HG02884 (cell line): Measurements from ENCODE around the gene ZC3H12A.
"Not testable (repeated sequence)": the region's sequence is repeated elsewhere in the genome, so short reads cannot be mapped to it uniquely, and the experiment has no call there.

Source experiments
- ATAC-seq: cut with Tn5 transposase; IDR thresholded peaks from one replicate; pipeline ENCODE4 v1.9.1; 2021; ENCODE audit warnings: mild to moderate bottlenecking, moderate library complexity; ENCODE audit not compliant: unreplicated experiment

The ZC3H12A gene

DNA sequence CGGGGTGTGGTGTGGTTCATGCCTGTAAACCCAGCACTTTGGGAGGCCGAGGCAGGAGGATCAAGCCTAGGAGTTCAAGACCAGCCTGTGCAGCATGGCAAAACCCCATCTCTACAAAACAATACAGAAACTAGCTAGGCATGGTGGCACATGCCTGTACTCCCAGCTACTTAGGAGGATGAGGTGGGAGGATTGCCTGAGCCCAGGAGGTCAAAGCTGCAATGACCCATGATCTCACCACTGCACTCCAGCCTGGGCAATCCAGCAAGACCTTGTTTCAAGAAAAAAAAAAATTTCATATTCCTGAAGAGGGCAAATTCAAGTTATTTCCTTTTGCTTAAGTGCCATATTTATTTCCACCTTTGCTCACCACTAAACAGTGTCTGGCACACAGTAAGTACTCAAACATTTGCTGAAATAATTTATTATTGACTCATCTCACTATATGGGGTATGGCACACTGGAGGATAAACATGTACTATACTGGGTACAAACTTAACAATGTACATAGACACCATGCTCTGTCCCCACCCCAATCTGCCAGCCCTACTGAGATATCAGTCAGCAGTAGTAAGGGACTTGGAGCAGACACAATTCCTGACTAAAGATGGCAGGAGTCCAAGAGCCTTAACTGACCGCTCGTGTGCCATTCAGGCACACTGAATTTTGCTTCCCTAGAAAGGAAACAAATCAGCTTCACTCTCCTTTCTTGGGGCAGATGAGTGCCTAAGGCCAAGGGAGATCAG is 24.7 kb downstream of the ZC3H12A start:
- ATAC-seq: no peak

DNA sequence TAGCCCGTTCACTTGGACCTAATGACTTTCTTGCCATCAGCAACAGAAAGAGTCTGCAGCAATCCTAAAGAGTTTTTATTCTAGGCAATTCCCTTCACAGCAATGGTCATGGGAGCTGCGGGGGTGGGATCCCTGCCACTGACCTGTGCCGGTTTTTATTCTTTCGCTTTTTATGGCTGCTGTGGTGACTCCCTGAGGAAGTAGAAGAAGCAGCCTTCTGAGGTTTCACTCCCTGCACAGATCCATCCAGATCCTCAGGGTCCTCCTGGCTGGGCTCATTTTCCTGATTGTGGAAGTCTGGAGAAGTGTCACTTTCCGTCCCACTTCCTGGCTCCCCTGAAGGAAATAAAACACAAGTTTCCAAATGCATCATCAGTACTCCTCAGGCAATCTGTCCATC is 27.3 kb downstream of the ZC3H12A start:
- ATAC-seq: no peak

DNA sequence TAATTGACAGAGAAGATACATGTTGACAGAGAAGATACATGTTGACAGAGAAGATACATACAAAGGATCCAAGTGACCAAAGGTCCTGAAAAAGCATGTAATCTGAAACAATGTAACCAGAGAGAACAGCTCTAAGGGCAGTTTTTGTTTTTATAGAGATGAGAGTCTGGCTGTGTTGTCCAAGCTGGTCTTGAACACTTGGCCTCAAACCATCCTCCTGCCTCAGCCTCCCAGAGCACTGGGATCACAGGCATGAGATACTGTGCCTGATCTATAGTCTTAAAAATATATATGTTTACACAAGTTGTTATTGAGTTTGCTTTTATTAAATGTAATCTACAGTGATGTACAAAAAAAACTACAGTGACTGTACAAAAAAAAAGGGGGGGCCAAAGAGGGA is 27.7 kb downstream of the ZC3H12A start:
- no peak for ATAC-seq

DNA sequence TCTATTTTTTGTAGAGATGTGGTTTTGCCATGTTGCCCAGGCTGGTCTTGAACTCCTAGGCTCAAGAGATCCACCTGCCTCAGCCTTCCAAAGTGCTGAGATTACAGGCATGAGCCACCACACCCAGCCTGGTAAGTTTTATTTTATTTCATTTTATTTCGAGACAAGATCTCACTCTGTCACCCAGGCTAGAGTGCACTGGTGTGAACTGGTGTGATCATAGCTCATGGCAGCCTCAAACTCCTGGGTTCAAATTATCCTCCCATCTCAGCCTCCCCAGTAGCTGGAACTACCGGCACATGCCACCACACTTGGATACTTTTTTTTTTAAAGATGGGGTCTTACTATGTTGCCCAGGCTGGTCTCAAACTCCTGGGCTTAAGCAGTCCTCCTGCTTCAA is 28.4 kb downstream of the ZC3H12A start:
- ATAC-seq: not testable (repeated sequence)

DNA sequence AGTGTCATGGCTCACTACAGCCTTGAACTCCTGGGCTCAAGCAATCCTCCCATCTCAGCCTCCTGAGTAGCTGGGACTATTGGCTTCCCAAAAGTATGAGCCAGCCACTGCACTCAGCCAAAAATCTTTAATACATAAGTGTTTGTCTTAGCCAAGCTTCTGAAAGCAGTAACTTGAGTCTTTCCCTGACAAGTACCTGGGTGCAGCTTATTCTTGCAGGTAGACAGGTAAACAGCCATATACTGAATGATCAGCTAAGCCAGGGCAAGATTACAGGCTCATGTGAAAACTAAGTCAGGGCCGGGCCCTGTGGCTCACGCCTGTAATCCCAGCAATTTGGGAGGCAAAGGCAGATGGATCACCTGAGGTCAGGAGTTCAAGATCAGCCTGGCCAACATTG is 32.4 kb downstream of the ZC3H12A start:
- ATAC-seq: no peak

DNA sequence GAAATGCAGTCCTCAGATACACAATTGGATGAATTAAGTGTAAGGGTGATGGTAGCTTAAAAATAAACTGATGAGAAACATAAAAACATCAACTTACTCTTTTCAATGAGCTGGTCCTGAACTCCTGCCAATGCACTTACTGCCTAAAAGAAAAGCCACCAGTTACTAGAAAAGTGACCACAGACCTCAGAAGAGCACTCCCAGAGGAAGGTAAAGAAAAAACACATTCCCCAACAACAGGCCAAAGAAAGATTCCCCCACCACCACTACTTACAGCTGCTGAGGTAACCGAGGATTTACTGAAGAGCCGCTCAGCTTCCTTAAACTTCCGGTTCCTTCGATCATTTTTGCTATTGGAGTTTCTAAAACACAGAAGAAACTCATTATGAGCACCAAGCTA is 34.8 kb downstream of the ZC3H12A start:
- no peak for ATAC-seq

DNA sequence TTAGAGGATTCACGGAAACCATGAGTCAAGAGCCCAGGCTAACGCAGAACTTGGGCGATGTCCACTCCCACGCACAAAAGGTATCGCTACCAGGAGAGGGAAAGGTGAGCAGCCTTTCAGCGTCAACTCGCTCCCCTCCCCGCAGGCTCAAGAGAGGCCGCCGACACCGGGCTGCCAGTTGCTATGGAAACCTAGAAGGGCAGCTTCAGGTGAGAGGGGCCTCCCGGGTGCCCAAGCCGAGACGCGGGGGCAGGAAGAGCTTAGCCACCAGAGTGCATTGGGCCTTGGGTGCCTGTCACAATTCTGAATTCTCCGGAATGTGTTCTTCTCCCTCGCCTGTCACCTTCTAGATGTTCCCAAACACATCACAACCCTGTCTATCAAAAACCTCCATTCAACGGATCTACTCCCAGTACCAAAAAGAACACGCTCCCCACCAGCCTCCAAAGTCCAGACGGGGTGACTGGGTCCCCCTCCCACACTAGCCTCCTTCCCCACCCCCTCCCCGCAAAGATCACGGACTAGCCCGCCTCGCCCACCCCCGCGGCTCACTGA is 39.5 kb downstream of the ZC3H12A start:
- ATAC-seq: peak; percentile 13

DNA sequence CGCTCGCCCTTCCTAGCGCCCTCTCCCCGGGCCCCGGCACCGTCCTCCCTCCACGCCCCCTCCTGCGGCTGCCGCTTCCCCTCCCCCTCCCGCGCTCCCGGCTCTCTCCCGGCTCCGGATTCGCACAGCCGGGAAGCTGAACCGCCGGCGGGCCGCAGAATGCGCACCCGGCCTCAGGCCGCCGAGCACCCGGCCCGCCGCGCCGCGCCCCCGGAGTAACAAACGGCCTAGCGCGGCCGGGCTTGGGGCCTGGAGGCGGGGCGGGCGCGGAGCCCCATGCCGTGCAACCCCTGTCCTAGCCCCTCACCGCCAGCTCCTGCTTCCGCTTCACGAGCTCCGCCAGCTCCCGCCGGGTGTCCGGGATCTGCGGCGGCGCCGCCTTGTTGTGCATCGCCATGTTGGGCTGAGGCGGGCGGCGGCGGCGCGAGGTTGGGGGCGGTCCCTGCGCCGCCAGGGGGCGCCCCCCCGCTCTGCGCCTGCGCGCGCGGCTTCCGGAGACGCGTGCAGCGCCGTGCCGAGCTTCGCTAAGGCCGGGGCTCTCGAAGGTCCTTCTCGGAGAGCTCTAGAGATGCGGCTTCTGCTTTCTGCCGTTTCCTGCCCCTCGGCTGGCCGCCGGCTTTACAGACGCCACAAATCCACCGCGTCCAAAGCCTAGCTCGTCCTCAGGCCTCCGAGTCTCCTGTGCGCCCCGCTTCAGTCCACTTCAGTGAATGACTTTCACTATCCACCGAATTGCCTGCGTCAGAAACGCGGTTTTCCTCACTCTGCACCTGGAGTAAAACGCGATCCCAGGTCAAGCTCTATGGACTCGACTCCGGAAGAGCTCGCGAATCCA is 40.2 kb downstream of the ZC3H12A start, which contains the start of gene MEAF6:
MEAF6 (minus strand) TSS at position 417 of the 835 bp plus-strand sequence; CDS start at position 397, 20 bp downstream.
- ATAC-seq: peak; percentile 68

DNA sequence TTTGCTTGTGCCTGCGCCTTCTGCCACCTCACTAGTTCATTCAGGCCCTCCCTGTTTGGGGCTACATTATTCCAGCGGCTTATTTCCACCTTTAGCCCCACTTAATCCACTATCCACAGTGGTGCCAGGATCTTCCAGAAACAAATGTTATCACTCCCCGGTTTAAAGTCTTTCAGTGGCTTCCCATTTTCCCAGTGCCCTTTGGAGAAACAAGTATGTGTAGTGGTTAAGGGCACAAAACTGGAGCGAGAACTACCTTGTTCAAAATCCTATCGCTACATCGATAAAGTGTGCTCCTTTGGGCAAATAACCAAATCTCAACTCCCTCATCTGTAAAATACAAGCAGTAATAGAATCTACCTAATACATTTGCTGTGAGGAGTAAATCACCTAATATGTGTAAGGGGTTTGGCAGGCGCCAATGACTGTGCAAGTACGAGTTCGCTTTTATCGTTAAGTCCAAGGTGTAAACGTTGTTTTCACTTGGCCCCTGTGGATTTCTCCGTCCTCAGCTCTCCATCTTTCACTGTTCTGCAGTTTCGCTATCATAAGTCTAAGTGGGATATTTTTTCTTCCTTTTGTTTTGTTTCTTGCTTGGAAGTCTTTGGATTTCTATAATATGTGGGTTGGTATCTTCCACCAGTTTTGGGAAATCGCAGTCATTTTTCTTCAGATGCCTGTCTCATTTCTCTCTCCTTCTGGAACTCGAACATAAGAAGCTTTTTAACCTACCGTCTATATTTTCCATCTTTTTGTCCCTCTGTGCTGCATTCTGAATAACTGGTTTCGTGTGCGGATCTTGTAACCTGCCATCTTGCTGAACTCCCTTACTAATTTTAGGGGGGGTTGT is 41.0 kb downstream of the ZC3H12A start:
- ATAC-seq: no peak

DNA sequence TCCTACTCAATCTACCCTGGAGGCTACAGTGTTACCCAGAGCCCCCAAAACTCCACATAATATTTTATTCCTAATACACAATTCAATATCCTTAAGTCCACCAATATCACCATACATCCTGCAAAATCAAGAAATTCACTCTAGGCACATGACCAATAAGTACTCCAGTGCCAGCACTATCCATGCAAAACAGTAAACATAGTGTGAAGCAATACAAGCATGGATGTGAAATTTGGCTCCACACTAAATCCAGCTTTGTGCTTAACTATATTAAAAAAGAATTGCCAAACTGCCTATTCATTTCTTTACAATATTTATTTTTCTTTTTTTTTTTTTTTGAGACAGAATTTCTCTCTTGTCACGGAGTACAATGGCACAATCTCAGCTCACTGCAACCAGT is 43.2 kb downstream of the ZC3H12A start:
- ATAC-seq: no peak

DNA sequence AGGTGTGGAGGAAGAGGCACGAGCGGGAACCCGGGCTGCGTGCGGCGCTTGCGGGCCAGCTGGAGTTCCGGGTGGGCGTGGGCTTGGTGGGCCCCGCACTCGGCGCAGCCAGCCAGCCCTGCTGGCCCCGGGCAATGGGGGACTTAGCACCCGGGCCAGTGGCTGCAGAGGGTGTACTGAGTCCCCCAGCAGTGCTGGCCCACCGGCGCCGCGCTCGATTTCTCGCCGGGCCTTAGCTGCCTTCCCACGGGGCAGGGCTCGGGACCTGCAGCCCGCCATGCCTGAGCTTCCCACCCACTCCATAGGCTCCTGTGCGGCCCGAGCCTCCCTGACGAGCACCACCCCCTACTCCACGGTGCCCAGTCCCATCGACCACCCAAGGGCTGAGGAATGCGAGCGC is 43.9 kb downstream of the ZC3H12A start:
- not testable (repeated sequence) for ATAC-seq

DNA sequence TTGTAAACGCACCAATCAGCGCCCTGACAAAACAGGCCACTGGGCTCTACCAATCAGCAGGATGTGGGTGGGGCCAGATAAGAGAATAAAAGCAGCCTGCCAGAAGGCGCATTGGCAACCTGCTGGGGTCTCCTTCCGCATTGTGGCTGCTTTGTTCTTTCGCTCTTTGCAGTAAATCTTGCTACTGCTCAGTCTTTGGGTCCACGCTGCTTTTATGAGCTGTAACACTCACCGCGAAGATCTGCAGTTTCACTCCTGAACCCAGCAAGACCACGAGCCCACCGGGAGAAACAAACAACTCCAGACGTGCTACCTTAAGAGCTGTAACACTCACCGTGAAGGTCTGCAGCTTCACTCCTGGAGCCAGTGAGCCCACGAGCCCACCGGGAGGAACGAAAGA is 44.5 kb downstream of the ZC3H12A start:
- not testable (repeated sequence) for ATAC-seq

DNA sequence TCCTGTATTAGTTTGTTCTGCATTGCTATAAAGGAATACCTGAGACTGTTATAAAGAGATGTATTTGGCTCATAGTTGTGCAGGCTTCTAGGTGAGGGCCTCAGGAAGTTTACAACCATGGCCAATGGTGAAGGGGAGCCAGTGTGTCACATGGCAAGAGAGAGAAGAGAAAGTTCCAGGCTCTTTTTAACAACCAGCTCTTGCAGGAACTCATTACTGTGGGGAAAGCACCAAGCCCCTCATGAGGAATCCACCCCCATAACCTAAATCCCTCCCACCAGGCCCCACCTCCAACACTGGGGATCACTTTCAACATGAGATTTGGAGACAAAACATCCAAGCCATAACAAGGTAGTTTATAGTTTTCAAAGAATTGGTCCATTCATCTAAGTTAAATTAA is 45.2 kb downstream of the ZC3H12A start:
- no peak for ATAC-seq

DNA sequence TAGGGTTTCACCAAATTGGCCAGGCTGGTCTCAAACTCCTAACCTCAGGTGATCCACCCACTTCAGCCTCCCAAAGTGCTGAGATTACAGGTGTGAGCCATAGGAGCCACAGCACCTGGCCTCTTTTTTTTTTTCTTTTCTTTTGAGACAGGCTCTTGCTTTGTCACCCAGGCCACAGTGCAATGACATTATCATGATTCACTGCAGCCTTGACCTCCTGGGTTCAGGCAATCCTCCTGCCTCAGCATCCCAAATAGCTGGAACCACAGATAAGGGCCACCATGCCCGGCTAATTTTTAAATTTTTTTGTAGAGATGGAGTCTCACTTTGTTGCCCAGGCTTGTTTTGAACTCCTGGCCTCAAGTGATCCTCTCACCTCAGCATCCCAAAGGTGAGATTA is 55.5 kb downstream of the ZC3H12A start:
- ATAC-seq: not testable (repeated sequence)

DNA sequence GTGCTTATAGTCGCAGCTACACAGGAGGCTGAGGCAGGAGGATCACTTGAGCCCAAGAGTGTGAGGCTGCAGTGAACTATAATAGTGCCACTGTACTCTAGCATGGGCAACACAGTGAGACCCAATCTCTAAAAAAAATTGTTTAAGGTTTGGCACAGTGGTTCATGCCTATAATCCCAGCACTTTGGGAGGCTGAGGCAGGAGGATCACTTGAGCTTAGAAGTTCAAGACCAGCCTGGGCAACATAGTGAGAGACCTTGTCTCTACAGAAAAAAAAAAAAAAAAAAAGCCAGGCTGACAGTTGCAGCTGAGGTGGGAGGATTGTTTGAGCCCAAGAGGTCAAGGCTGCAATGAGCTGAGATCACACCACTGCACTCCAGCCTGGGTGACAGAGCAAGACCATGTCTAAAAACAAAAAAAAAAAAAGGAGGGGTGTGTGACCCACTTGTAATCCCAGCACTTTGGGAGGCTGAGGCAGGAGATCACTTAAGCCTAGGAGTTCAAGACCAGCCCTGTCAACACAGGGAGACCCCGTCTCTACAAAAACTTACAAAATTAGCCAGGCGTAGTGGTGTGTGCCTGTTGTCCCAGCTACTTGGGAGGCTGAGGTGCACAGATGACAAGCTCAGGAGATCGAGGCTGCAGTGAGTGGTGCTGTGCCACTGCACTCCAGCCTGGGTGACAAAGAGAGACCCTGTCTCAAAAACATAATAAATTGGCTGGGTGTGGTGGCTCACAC is 58.2 kb downstream of the ZC3H12A start:
- ATAC-seq: not testable (repeated sequence)

DNA sequence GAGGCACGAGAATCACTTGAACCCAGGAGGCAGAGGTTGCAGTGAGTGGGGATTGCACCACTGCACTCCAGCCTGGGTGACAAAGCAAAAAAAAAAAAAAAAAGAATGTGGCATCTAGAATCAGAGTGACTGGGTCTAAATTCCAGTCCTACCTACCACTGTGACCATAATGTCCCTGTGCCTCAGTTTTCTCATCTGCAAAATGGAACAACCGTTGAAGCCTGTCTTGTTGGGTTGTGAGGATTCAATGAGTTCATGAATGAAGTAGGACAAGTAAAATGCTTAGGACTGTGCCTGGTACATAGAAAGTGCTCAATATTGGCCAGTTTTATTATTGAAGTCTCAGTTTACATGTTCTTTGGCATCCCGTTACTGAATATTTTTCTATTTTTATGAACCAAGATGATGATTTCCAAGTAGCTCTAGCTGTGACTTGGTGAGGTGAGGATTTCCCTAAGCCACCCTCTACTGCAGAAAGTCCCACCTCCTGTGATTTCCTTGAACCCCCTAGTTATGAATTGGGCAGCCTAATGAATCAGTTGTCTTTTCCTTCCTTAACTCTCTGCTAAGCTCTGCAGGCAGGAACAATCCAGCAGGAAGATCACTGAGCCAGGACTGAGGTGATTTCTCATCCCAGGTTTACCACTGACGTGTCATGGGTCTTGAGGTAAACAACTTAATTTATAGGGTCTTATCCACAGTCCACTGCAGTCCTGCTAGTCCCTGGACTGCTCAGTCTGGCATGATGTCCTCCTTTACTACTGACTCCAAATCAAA is 59.1 kb downstream of the ZC3H12A start:
- ATAC-seq: no peak
